HUES48 (cell line): ENCODE results near the gene GTPBP1.

Source experiments
- H3K27ac ChIP-seq: one replicate; pipeline ENCODE4 v1.7.0; 2013; ENCODE audit warnings: low read depth, low read length, inconsistent platforms
- H3K27me3 ChIP-seq: 2 replicates; pipeline ENCODE4 v1.6.1; 2013; ENCODE audit warnings: mild to moderate bottlenecking, low read length; ENCODE audit not compliant: control insufficient read depth, insufficient read depth
- H3K36me3 ChIP-seq: 2 replicates; pipeline ENCODE4 v1.6.1; 2013; ENCODE audit warnings: low read length; ENCODE audit not compliant: control insufficient read depth, insufficient read depth
- H3K4me1 ChIP-seq: 2 replicates; pipeline ENCODE4 v1.6.1; 2013; ENCODE audit warnings: mild to moderate bottlenecking, low read length; ENCODE audit not compliant: control insufficient read depth, insufficient read depth
- H3K4me3 ChIP-seq: 2 replicates; pipeline ENCODE4 v1.5.1; 2013; ENCODE audit warnings: mild to moderate bottlenecking, low read depth, low read length
- H3K9ac ChIP-seq: 2 replicates; pipeline ENCODE4 v1.6.1; 2013; ENCODE audit warnings: mild to moderate bottlenecking, low read depth, low read length, moderate library complexity
- H3K9me3 ChIP-seq: 2 replicates; pipeline ENCODE4 v1.6.1; 2013; ENCODE audit warnings: low read length; ENCODE audit not compliant: control insufficient read depth, insufficient read depth

Gene GTPBP1

GRCh38 chr22:38727123-38727522 is 21.4 kb downstream of the GTPBP1 start:
- Histone ChIP-seq H3K4me3 (no peak overlapping the region), H3K9ac (no peak overlapping the region), H3K36me3 (peaks cover 99% of the 10 kb centered on the region), H3K9me3 (no peaks in the 10 kb centered on the region), H3K4me1 (no peaks in the 10 kb centered on the region), H3K27ac (no peak overlapping the region), H3K27me3 (no peaks in the 10 kb centered on the region)

DNA sequence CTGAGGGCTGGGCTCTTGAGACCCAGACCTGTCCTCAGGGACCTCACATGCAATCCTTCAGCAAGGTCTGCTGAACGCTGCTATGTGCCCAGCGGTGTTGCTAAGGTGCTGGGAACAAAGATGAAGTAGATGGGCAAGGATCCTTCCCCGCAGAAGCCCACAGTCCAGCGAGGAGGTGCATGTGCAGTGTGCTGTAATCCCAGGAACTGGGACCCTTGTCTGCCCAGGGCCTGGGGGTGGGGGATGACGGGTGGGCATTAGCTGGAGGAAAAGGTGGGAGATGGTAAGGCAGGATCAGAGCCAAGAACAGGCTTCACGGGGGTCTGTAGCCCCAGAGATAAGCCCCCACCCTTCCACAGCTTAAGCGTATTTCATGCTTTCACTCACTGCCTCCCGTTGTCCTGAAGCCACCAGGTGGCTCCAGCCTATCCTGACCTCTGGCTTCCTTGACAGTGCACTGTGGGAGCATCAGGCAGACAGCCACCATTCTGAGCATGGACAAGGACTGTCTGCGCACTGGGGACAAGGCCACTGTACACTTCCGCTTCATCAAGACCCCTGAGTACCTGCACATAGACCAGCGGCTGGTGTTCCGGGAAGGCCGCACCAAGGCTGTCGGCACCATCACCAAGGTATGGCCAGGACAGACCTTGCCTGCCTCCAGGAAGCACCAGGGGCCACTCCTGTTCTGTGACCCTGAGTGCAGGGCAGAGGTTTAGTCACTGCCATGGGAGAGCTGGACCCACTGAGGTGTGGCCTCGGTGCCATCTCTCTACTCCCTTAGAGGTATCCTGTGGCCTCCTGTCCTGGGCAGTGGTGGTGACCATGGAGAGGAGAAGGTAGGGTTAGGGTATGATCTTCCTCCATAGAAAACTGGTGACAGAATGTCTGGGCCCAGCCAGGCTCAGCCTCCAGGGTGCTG is 22.0 kb downstream of the GTPBP1 start:
- Histone ChIP-seq H3K27ac (no peak overlapping the region), H3K27me3 (no peaks in the 10 kb centered on the region), H3K4me3 (no peak overlapping the region), H3K36me3 (peaks cover 96% of the 10 kb centered on the region), H3K9ac (no peak overlapping the region), H3K4me1 (no peaks in the 10 kb centered on the region), H3K9me3 (no peaks in the 10 kb centered on the region)

DNA sequence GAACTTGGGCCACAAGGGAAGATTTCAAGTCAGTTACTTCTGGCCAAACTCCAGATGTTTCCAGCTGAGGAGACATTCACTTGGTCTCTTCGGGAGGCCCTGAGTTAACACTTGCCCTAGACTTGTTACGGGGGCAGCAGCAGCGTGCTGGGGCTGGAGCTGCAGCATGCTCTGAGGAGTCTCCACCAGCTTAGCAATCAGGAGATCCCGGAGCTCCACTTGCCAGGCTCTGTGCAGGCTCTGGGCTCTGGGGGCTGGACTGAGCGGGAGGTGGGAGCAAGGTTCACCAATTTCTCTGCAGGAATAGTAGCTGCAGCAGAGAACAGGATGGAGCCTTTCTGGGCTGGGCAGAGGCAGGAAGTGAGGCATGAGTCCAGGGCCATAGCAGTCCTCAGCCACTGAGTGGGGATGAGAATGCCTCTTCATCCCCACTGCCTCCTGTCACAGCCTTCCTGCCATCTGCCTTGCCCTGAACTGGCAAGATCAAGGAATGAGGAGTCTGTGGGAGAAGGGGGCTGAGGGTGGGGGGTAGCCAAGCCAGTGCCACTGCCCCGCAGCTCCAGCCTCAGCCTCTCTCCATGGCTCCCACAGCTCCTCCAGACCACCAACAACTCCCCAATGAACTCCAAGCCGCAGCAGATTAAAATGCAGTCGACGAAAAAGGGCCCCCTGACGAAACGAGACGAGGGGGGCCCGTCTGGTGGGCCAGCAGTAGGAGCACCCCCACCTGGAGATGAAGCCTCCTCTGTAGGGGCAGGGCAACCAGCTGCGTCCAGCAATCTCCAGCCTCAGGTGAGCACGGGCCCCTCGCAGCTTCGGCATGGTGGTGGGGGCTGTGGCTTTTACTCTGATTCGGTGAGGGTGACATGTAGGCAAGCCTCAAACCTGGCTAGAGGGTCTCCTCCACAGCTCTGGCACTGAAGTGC is 23.4 kb downstream of the GTPBP1 start:
- Histone ChIP-seq H3K27ac (no peak overlapping the region), H3K4me3 (no peak overlapping the region), H3K27me3 (no peaks in the 10 kb centered on the region), H3K36me3 (peaks cover 96% of the 10 kb centered on the region), H3K4me1 (no peaks in the 10 kb centered on the region), H3K9ac (no peak overlapping the region), H3K9me3 (no peaks in the 10 kb centered on the region)

- no peak overlapping the region for H3K4me3 ChIP-seq
- peaks cover 95% of the 10 kb centered on the region for H3K36me3 ChIP-seq
- no peak overlapping the region for H3K27ac ChIP-seq
- H3K9ac ChIP-seq = no peak overlapping the region
- H3K9me3 ChIP-seq = no peaks in the 10 kb centered on the region
- H3K27me3 ChIP-seq = no peaks in the 10 kb centered on the region
- no peaks in the 10 kb centered on the region for H3K4me1 ChIP-seq
These were observed 24.2 kb downstream of the GTPBP1 start for GRCh38 chr22:38729946-38730345.

DNA sequence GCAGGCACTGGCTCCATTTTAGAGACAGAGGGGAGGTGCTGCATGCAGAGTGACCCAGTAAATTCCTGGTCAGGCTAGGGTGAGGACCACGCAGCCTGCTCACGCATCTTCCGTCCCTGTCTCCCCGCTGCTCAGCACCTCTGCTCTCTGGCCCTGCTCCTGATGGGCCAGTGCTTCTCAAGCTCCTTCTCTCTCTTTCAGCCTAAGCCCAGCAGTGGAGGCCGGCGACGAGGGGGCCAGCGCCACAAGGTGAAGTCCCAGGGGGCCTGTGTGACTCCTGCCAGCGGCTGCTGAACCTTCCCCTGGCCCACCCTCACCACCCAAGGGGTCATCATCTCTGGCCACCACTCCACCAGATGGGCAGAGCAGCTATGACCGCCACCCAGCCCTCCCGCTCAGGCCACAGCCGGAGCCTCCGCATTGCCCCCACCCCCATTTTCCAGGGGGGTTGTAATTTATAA is 24.7 kb downstream of the GTPBP1 start:
- H3K4me1 ChIP-seq = no peaks in the 10 kb centered on the region
- H3K4me3 ChIP-seq = no peak overlapping the region
- H3K27me3 ChIP-seq = no peaks in the 10 kb centered on the region
- H3K9me3 ChIP-seq = no peaks in the 10 kb centered on the region
- H3K36me3 ChIP-seq = peaks cover 90% of the 10 kb centered on the region
- H3K9ac ChIP-seq = no peak overlapping the region
- H3K27ac ChIP-seq = no peak overlapping the region

GRCh38 chr22:38731703-38732161 is 26.0 kb downstream of the GTPBP1 start:
- Histone ChIP-seq H3K27me3 (no peaks in the 10 kb centered on the region), H3K9ac (no peak overlapping the region), H3K4me3 (no peak overlapping the region), H3K27ac (no peak overlapping the region), H3K4me1 (no peaks in the 10 kb centered on the region), H3K36me3 (peaks cover 82% of the 10 kb centered on the region), H3K9me3 (no peaks in the 10 kb centered on the region)

- Histone ChIP-seq H3K4me3 (no peak overlapping the region), H3K9ac (no peak overlapping the region), H3K36me3 (peaks cover 78% of the 10 kb centered on the region), H3K9me3 (no peaks in the 10 kb centered on the region), H3K27ac (no peak overlapping the region), H3K4me1 (no peaks in the 10 kb centered on the region), H3K27me3 (no peaks in the 10 kb centered on the region)
These were observed 26.6 kb downstream of the GTPBP1 start for GRCh38 chr22:38732251-38732815.

DNA sequence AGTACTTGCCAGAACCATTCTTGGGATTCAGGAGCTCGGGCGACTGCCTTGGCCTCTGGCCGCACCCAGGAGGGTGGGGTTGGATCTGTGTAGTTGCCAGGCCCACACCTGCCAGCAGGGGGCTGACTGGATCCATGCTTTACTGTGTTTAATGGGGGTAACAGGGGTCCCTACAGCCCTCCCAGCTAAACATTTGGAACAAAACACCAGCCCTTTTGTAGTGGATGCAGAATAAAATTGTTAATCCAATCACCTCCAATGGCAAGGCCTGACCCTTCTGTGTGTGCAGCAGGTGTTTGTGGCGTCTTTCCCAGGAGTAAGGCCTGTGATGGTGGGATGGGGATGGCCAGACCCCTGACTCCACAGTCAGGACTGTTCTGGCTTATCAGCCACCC is 27.6 kb downstream of the GTPBP1 start:
- Histone ChIP-seq H3K4me3 (no peak overlapping the region), H3K27me3 (no peaks in the 10 kb centered on the region), H3K9me3 (no peaks in the 10 kb centered on the region), H3K36me3 (peaks cover 75% of the 10 kb centered on the region), H3K27ac (no peak overlapping the region), H3K9ac (no peak overlapping the region), H3K4me1 (no peaks in the 10 kb centered on the region)

DNA sequence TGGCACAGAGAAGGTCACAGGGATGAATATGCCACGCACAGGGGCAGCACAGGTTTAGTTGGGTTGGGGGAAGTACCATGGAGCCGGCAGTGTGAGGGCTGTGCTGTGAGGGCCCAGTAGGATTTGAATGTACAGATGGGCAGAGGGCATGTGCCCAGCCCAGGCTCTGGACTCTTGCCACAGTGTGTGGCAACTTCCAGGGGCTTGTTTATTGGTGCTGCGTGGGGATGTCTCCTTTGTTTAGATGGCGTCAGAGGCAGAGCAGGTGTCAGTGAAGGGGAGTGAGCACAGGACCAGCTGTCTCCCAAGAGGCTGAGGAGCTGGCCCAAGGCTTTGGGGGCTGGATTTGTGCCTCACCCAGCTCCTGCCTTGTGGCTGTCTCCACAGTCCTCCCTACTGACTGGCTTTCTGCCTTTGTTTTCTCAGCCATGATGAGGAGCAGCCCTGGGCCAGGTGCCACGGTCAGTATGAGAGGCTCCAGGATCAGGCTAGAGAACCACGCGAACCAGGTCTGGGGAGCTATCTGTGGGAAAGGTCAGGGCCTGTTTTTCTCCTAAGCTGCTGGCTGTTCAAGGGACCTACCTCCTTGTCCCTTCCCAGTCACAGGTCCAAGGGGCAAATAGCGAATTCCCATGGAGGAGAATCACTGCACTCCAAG is 28.1 kb downstream of the GTPBP1 start:
- no peaks in the 10 kb centered on the region for H3K4me1 ChIP-seq
- H3K27ac ChIP-seq = no peak overlapping the region
- no peaks in the 10 kb centered on the region for H3K9me3 ChIP-seq
- H3K9ac ChIP-seq = no peak overlapping the region
- no peaks in the 10 kb centered on the region for H3K27me3 ChIP-seq
- H3K4me3 ChIP-seq = no peak overlapping the region
- peaks cover 73% of the 10 kb centered on the region for H3K36me3 ChIP-seq

DNA sequence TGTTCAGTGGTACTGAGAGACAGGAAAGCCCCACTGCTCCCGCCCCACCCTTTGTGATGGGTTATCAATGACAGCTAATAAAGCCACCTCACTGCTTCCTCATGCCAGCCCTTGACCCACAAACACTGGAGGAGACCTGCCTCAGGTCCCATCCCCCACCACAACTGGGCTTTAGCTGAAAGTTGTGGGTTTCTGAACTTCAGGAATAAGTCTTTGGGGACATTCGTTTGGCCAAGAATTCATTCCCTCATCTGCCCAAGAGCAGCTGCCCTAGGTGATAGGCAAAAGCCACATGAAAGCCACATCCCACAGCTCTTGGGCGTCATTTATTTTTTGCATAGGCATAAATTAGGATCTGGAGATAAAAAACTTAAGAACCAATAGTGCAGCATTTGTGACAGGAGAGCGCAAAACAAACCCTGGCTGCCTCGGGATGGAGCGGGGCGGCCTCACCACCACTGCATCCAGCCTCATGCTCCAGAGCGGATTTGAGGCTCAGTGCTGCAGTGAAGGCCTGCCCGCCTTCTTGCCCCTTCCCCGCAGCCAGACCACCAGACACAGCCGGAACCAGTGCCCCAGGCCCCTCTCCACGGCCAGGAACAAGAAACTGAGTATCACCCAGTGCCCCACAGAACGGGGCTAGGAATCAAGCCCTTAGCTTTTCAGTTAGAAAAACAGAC is 28.8 kb downstream of the GTPBP1 start:
- H3K27ac ChIP-seq = no peak overlapping the region
- H3K9me3 ChIP-seq = no peaks in the 10 kb centered on the region
- no peaks in the 10 kb centered on the region for H3K27me3 ChIP-seq
- no peak overlapping the region for H3K9ac ChIP-seq
- no peaks in the 10 kb centered on the region for H3K4me1 ChIP-seq
- peaks cover 72% of the 10 kb centered on the region for H3K36me3 ChIP-seq
- H3K4me3 ChIP-seq = no peak overlapping the region
